Liver (tissue), 3 donors: ENCODE measurements around the gene CCNH.

ENCODE experiments used
- GABPA ChIP-seq, 2 donors: IDR thresholded peaks in 1 of 2; conservative IDR thresholded peaks in 1 of 2; 2 replicates each; pipeline ENCODE4 v1.6.1; 2016; ENCODE audit warnings: antibody characterized with exemption in 2 of 2, mild to moderate bottlenecking in 1 of 2, moderate library complexity in 1 of 2
- MAX ChIP-seq: IDR thresholded peaks from 2 replicates; pipeline ENCODE4 v1.6.1; 2016; ENCODE audit warnings: antibody characterized with exemption
- RAD21 ChIP-seq, 2 donors: IDR thresholded peaks; 2 replicates each; pipeline ENCODE4 v1.6.1; 2016; ENCODE audit warnings: antibody characterized with exemption in 2 of 2, mild to moderate bottlenecking in 2 of 2
- REST ChIP-seq: IDR thresholded peaks from 2 replicates; pipeline ENCODE4 v1.6.1; 2016; ENCODE audit warnings: antibody characterized with exemption, mild to moderate bottlenecking
- TF ChIP-seq, protein P1 (sequence below): fragments of 150-350 bp; IDR thresholded peaks from 2 replicates; pipeline ENCODE4 v1.5.1; 2017; ENCODE audit warnings: improper control_type of control experiment, low read depth, low read length; ENCODE audit not compliant: missing input control
- donor health status: healthy.
- donor health status: healthy.

DNA sequence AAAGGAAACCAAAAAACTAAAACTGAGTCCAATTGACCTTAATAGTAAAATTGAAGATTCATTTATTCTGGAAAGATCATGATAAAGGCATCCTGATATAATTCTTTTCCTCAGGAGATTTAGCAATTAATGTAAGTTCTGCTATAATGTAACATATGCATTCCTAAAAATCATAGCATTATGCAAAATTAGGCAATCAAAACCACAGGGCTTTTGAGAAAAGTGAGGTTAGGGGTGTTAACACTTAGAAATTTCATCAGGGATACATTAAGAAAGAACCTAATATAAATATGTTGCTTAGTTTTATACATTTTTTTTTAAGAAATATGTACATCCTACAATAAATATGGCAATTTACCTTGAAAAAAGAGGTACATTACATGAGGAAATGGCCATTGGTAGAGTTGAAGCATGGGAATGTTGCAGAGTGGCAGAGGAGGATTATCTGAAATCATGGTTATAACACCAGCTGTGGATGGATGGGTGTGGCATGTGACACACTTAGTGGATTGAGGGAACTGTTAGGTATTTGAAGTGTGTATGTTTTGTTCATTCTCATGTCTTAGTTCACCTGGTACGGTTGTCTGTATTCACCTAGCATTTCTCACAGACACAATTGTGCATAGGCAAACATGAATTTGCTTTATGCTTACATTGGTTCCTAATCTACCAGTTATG is 51.1 kb downstream of the CCNH start:
- TF ChIP-seq GABPA (IDR thresholded peaks at IDR 0.05 in 1 of 2, conservative IDR thresholded peaks at IDR 0.05 in 1 of 2) (no peak), REST (no peak), MAX (no peak), RAD21 (IDR thresholded peaks at IDR 0.05) (no peak)
- TF ChIP-seq, protein P1, sequence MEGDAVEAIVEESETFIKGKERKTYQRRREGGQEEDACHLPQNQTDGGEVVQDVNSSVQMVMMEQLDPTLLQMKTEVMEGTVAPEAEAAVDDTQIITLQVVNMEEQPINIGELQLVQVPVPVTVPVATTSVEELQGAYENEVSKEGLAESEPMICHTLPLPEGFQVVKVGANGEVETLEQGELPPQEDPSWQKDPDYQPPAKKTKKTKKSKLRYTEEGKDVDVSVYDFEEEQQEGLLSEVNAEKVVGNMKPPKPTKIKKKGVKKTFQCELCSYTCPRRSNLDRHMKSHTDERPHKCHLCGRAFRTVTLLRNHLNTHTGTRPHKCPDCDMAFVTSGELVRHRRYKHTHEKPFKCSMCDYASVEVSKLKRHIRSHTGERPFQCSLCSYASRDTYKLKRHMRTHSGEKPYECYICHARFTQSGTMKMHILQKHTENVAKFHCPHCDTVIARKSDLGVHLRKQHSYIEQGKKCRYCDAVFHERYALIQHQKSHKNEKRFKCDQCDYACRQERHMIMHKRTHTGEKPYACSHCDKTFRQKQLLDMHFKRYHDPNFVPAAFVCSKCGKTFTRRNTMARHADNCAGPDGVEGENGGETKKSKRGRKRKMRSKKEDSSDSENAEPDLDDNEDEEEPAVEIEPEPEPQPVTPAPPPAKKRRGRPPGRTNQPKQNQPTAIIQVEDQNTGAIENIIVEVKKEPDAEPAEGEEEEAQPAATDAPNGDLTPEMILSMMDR = no peak
